ENCODE data around the gene TMOD1.
A peak's percentile ranks its signal among the peaks of the same experiment; 100 is the strongest.

The TMOD1 gene

DNA sequence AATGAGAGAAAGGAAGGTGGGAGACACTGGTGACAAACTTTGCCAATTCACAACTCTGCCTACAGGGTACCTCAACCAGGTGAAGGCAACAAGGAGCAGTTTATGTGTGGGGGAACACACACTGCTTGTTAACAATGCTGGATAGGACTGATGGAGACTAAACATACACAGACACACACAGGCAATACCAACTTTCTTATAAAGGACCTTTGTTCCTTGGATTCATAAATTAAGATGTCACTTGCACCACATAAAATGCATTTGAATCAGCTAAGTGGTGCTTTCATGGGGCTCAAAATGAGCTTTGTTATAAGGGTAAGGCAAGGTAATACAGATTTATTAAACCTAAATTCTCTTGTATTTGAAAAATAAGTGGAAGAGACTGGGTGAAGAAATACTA is 127.7 kb downstream of the TMOD1 start:
- peaks cover 26% of the 10 kb centered on the region for H3K36me3 ChIP-seq (ENCODE audit: insufficient read depth, low read length)
- H3K4me3 ChIP-seq (ENCODE audit: low read depth in 1 of 2, low read length in 2 of 2), result no peak overlapping the region
- peaks cover 15% of the 10 kb centered on the region for H4K20me1 ChIP-seq (ENCODE audit: insufficient read depth, low read length)
- H3K27me3 ChIP-seq (ENCODE audit: insufficient read depth, low read length, poor library complexity), result no peaks in the 10 kb centered on the region
- H3K79me2 ChIP-seq (ENCODE audit: insufficient read depth, low read length), result peaks cover 73% of the 10 kb centered on the region
- no peak for DNase-seq
- no peak overlapping the region for H3K27ac ChIP-seq (ENCODE audit: low read length)
- no peak for ATAC-seq (ENCODE audit: insufficient read depth, low read depth)
- no peak overlapping the region for H2AFZ ChIP-seq (ENCODE audit: low read depth, low read length)
- TF ChIP-seq CTCF (IDR thresholded peaks at IDR 0.05; ENCODE audit: borderline replicate concordance, extremely low read depth, low read length, poor library complexity, severe bottlenecking) (no peak), EZH2 (IDR thresholded peaks at IDR 0.05; ENCODE audit: borderline replicate concordance, low read depth, low read length, severe bottlenecking) (no peak)
- H3K4me1 ChIP-seq (ENCODE audit: insufficient read depth, low read length), result peaks cover 16% of the 10 kb centered on the region
- no peaks in the 10 kb centered on the region for H3K9me3 ChIP-seq (ENCODE audit: insufficient read depth, low read length, severe bottlenecking)
- H3K9ac ChIP-seq (ENCODE audit: low read depth, low read length), result no peak overlapping the region
- H3K4me2 ChIP-seq (ENCODE audit: insufficient read depth, low read length), result no peak overlapping the region; the same call in 1 of the 2 replicates

GRCh38 chr9:97630591-97630990 is 129.1 kb downstream of the TMOD1 start:
- H3K36me3 ChIP-seq (ENCODE audit: insufficient read depth, low read length), result peaks cover 17% of the 10 kb centered on the region
- peaks cover 83% of the 10 kb centered on the region for H3K79me2 ChIP-seq (ENCODE audit: insufficient read depth, low read length)
- H3K4me1 ChIP-seq (ENCODE audit: insufficient read depth, low read length), result peaks cover 29% of the 10 kb centered on the region
- H3K9ac ChIP-seq (ENCODE audit: low read depth, low read length), result no peak overlapping the region
- ATAC-seq (ENCODE audit: insufficient read depth, low read depth) (no peak), DNase-seq (no peak)
- H3K27ac ChIP-seq (ENCODE audit: low read length), result no peak overlapping the region
- no peak overlapping the region for H2AFZ ChIP-seq (ENCODE audit: low read depth, low read length)
- H3K9me3 ChIP-seq (ENCODE audit: insufficient read depth, low read length, severe bottlenecking), result no peaks in the 10 kb centered on the region
- H4K20me1 ChIP-seq (ENCODE audit: insufficient read depth, low read length), result peaks cover 25% of the 10 kb centered on the region
- TF ChIP-seq EZH2 (IDR thresholded peaks at IDR 0.05; ENCODE audit: borderline replicate concordance, low read depth, low read length, severe bottlenecking), result no peak
- TF ChIP-seq CTCF (IDR thresholded peaks at IDR 0.05; ENCODE audit: borderline replicate concordance, extremely low read depth, low read length, poor library complexity, severe bottlenecking), result no peak
- H3K4me3 ChIP-seq (ENCODE audit: low read depth in 1 of 2, low read length in 2 of 2), result no peak overlapping the region
- H3K27me3 ChIP-seq (ENCODE audit: insufficient read depth, low read length, poor library complexity), result no peaks in the 10 kb centered on the region
- no peak overlapping the region for H3K4me2 ChIP-seq (ENCODE audit: insufficient read depth, low read length)

GRCh38 chr9:97632248-97632984 is 130.9 kb downstream of the TMOD1 start:
- peaks cover 12% of the 10 kb centered on the region for H3K36me3 ChIP-seq (ENCODE audit: insufficient read depth, low read length)
- H3K9ac ChIP-seq (ENCODE audit: low read depth, low read length), result peak overlapping the region; percentile 99
- peaks cover 91% of the 10 kb centered on the region for H3K79me2 ChIP-seq (ENCODE audit: insufficient read depth, low read length)
- TF ChIP-seq CTCF (IDR thresholded peaks at IDR 0.05; ENCODE audit: borderline replicate concordance, extremely low read depth, low read length, poor library complexity, severe bottlenecking), result no peak
- no peak for TF ChIP-seq EZH2 (IDR thresholded peaks at IDR 0.05; ENCODE audit: borderline replicate concordance, low read depth, low read length, severe bottlenecking)
- peak overlapping the region; percentile 75 to 99 for H3K4me3 ChIP-seq (ENCODE audit: low read depth in 1 of 2, low read length in 2 of 2)
- ATAC-seq (ENCODE audit: insufficient read depth, low read depth), result no peak; the same call in 1 of the 3 replicates
- peak overlapping the region; percentile 82 for H3K4me2 ChIP-seq (ENCODE audit: insufficient read depth, low read length)
- DNase-seq, result peak; percentile 39
- H4K20me1 ChIP-seq (ENCODE audit: insufficient read depth, low read length), result peaks cover 34% of the 10 kb centered on the region
- peak overlapping the region; percentile 95 for H2AFZ ChIP-seq (ENCODE audit: low read depth, low read length)
- peaks cover 45% of the 10 kb centered on the region for H3K4me1 ChIP-seq (ENCODE audit: insufficient read depth, low read length)
- H3K27ac ChIP-seq (ENCODE audit: low read length), result peak overlapping the region; percentile 77
- no peaks in the 10 kb centered on the region for H3K9me3 ChIP-seq (ENCODE audit: insufficient read depth, low read length, severe bottlenecking)
- H3K27me3 ChIP-seq (ENCODE audit: insufficient read depth, low read length, poor library complexity), result no peaks in the 10 kb centered on the region
